Chondrocyte (in vitro differentiated cells): ENCODE measurements around the gene CIROP. TPM values are rescaled to one million over a fixed set of nuclear protein-coding genes. Genes with fewer than 3 reads are reported as not detected.

Experiments
- DNase-seq: peaks from one replicate; pipeline ENCODE4 v3.0.0; 2021; ENCODE audit warnings: mixed read lengths, low spot score
- H3K27ac Mint-ChIP-seq: one replicate; pipeline ENCODE4 v1.8.0; 2021; ENCODE audit warnings: mild to moderate bottlenecking, moderate library complexity, mixed read lengths; ENCODE audit not compliant: unreplicated experiment
- H3K27me3 Mint-ChIP-seq: 2 replicates; pipeline ENCODE4 v1.8.0; 2021; ENCODE audit warnings: low read depth, mixed read lengths
- H3K36me3 Mint-ChIP-seq: 2 replicates; pipeline ENCODE4 v1.8.0; 2021; ENCODE audit warnings: low read depth, mixed read lengths
- H3K4me1 Mint-ChIP-seq: 2 replicates; pipeline ENCODE4 v1.8.0; 2021; ENCODE audit warnings: low read depth, mild to moderate bottlenecking, mixed read lengths
- H3K4me3 Mint-ChIP-seq: one replicate; pipeline ENCODE4 v1.8.0; 2021; ENCODE audit warnings: mild to moderate bottlenecking, moderate library complexity, mixed read lengths; ENCODE audit not compliant: unreplicated experiment
- H3K9me3 Mint-ChIP-seq: 2 replicates; pipeline ENCODE4 v1.8.0; 2021; ENCODE audit warnings: low read depth, mixed read lengths
- CTCF ChIP-seq: fragments of 200-600 bp; sonication (generic); IDR thresholded peaks from 2 replicates; pipeline ENCODE4 v1.5.0; 2021; ENCODE audit warnings: antibody characterized with exemption, mild to moderate bottlenecking, moderate library complexity
- total RNA-seq: library from RNA; stranded (reverse); gene quantifications from 3 replicates; pipeline ENCODE4 v1.2.1, GENCODE V29; 2021

CIROP gene
- total RNA-seq, 1 donor from 2014 or later = not detected

GRCh38 chr14:23080474-23080873, 24.3 kb downstream of the CIROP start:
- H3K36me3 Mint-ChIP-seq = peaks cover 31% of the 10 kb centered on the region
- no peak overlapping the region for H3K4me3 Mint-ChIP-seq
- peaks cover 30% of the 10 kb centered on the region for H3K4me1 Mint-ChIP-seq
- no peak for TF ChIP-seq CTCF
- DNase-seq = no peak
- H3K27ac Mint-ChIP-seq = peak overlapping the region; percentile 80
- H3K27me3 Mint-ChIP-seq = no peaks in the 10 kb centered on the region
- no peaks in the 10 kb centered on the region for H3K9me3 Mint-ChIP-seq

GRCh38 chr14:23079716-23080115, 25.1 kb downstream of the CIROP start:
- H3K27me3 Mint-ChIP-seq = no peaks in the 10 kb centered on the region
- H3K4me3 Mint-ChIP-seq = no peak overlapping the region
- no peak for TF ChIP-seq CTCF
- H3K4me1 Mint-ChIP-seq = peaks cover 30% of the 10 kb centered on the region
- DNase-seq = no peak
- no peaks in the 10 kb centered on the region for H3K9me3 Mint-ChIP-seq
- H3K36me3 Mint-ChIP-seq = peaks cover 30% of the 10 kb centered on the region
- H3K27ac Mint-ChIP-seq = peak overlapping the region; percentile 80

GRCh38 chr14:23078692-23079116, 26.1 kb downstream of the CIROP start:
- Mint-ChIP-seq H3K9me3 (no peaks in the 10 kb centered on the region), H3K4me3 (no peak overlapping the region), H3K4me1 (peaks cover 30% of the 10 kb centered on the region), H3K27ac (peak overlapping the region; percentile 80), H3K27me3 (no peaks in the 10 kb centered on the region), H3K36me3 (peaks cover 28% of the 10 kb centered on the region)
- DNase-seq = no peak
- no peak for TF ChIP-seq CTCF

- no peak for TF ChIP-seq CTCF
- Mint-ChIP-seq H3K4me3 (no peak overlapping the region), H3K27me3 (no peaks in the 10 kb centered on the region), H3K27ac (peak overlapping the region; percentile 80), H3K4me1 (peaks cover 30% of the 10 kb centered on the region), H3K36me3 (peaks cover 28% of the 10 kb centered on the region), H3K9me3 (no peaks in the 10 kb centered on the region)
- DNase-seq = no peak
Observed at GRCh38 chr14:23077962-23078361, 26.8 kb downstream of the CIROP start.

GRCh38 chr14:23076785-23077408, 27.9 kb downstream of the CIROP start:
- H3K27me3 Mint-ChIP-seq = no peaks in the 10 kb centered on the region

More at GRCh38 chr14:23076785-23077408, 27.9 kb downstream of the CIROP start:
- Mint-ChIP-seq H3K4me3 (no peak overlapping the region), H3K9me3 (no peaks in the 10 kb centered on the region), H3K27ac (peak overlapping the region; percentile 57), H3K4me1 (peaks cover 36% of the 10 kb centered on the region), H3K36me3 (peaks cover 33% of the 10 kb centered on the region)
- no peak for DNase-seq
- TF ChIP-seq CTCF = peak; percentile 87
